ENCODE measurements around the gene ABLIM3.

ABLIM3 gene

DNA sequence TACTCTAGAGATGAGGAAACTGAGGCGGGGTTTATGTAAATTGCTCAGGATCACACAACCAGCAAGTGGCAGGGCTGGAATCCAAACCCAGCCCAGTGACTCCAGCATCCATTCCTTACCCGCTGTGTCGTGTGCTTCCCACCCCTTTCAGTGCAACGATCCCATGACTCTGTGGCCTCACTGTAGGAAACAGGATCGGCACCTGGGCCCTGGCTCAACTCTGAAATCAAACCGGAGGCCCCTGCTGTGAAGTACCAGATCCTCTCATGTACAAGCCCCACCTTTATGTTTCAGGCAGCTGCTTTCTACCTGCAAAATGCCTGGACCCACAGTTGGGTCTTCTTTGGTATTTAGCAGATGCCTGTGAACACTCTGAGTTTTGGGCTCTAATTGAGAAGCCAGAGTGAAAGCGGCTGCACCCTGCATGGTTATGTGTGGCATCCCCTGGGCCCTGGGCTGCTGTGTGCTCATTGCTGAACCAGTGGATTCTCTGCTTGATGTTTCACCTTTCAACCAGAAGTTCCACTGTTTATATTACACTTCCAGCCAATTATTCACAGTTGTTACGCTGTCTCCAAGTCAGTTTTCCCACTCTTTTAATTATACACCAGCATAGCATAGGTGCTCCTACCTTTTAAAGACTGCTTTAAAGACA lies 36.7 kb downstream of the ABLIM3 start:
- no peak overlapping the region for H2AFZ ChIP-seq (ENCODE audit: low read depth)
- TF ChIP-seq, protein P1, sequence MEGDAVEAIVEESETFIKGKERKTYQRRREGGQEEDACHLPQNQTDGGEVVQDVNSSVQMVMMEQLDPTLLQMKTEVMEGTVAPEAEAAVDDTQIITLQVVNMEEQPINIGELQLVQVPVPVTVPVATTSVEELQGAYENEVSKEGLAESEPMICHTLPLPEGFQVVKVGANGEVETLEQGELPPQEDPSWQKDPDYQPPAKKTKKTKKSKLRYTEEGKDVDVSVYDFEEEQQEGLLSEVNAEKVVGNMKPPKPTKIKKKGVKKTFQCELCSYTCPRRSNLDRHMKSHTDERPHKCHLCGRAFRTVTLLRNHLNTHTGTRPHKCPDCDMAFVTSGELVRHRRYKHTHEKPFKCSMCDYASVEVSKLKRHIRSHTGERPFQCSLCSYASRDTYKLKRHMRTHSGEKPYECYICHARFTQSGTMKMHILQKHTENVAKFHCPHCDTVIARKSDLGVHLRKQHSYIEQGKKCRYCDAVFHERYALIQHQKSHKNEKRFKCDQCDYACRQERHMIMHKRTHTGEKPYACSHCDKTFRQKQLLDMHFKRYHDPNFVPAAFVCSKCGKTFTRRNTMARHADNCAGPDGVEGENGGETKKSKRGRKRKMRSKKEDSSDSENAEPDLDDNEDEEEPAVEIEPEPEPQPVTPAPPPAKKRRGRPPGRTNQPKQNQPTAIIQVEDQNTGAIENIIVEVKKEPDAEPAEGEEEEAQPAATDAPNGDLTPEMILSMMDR (conservative IDR thresholded peaks at IDR 0.05; ENCODE audit: low read depth, low read length): no peak
- no peaks in the 10 kb centered on the region for H3K27me3 ChIP-seq (ENCODE audit: insufficient read depth, low read depth)

DNA sequence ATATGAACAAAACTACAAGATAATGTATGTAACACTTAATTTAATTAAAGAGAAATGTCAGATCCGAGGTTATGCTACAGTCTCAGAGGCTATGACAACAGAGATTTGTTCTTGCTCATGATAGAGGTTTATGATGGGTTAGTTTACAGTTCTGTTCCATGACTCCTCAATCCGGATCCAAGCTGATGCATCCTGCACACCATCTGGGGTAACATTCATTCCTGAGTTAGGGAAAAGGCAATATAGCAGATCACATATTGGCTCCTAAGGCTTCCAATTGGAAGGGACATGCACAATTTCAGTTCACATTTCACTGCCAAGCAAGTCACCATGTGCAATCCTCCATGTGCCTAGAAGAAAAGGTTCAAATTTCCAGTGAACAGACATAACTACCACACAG lies 40.4 kb downstream of the ABLIM3 start:
- TF ChIP-seq, protein P1 (conservative IDR thresholded peaks at IDR 0.05; ENCODE audit: low read depth, low read length): no peak
- H3K27ac ChIP-seq: no peak overlapping the region
- no peak overlapping the region for H3K9ac ChIP-seq
- no peaks in the 10 kb centered on the region for H3K36me3 ChIP-seq (ENCODE audit: insufficient read depth)
- no peak overlapping the region for H3K4me2 ChIP-seq
- H2AFZ ChIP-seq (ENCODE audit: low read depth): no peak overlapping the region
- no peaks in the 10 kb centered on the region for H3K27me3 ChIP-seq (ENCODE audit: insufficient read depth, low read depth)
- H3K79me2 ChIP-seq (ENCODE audit: insufficient read depth, low read depth): no peaks in the 10 kb centered on the region
- no peaks in the 10 kb centered on the region for H3K4me1 ChIP-seq (ENCODE audit: low read depth, poor library complexity, severe bottlenecking)
- H3K4me3 ChIP-seq (IDR thresholded peaks at IDR 0.05; ENCODE audit: insufficient read depth, low read depth, low read length): no peak overlapping the region
- H4K20me1 ChIP-seq (ENCODE audit: insufficient read depth): no peaks in the 10 kb centered on the region

More for the DNA sequence above, 36.7 kb downstream of the ABLIM3 start:
- Histone ChIP-seq H3K4me3 (IDR thresholded peaks at IDR 0.05; ENCODE audit: insufficient read depth, low read depth, low read length) (no peak overlapping the region), H3K9ac (no peak overlapping the region), H3K4me1 (ENCODE audit: low read depth, poor library complexity, severe bottlenecking) (no peaks in the 10 kb centered on the region), H4K20me1 (ENCODE audit: insufficient read depth) (no peaks in the 10 kb centered on the region), H3K4me2 (no peak overlapping the region), H3K79me2 (ENCODE audit: insufficient read depth, low read depth) (no peaks in the 10 kb centered on the region), H3K36me3 (ENCODE audit: insufficient read depth) (no peaks in the 10 kb centered on the region), H3K27ac (no peak overlapping the region)

DNA sequence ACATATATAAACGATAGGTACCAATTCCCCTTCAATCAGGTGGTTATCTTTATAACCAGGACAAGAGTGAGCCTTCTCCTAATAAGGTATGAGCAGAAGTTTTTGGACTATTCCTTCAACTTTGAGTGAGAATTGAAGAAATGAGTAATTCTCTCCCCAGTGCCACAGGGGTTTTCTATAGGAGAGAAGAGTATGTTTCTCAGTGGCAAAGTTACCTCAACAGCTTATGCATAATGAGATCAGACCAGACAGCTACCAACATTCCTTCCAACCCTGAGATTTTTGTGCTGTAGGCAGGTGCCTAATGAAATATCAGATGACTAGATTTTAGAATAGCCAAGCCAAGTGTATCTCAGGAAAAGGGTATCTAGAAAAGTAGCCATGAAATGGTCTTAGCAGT lies 40.9 kb downstream of the ABLIM3 start:
- TF ChIP-seq, protein P1 (conservative IDR thresholded peaks at IDR 0.05; ENCODE audit: low read depth, low read length): no peak

DNA sequence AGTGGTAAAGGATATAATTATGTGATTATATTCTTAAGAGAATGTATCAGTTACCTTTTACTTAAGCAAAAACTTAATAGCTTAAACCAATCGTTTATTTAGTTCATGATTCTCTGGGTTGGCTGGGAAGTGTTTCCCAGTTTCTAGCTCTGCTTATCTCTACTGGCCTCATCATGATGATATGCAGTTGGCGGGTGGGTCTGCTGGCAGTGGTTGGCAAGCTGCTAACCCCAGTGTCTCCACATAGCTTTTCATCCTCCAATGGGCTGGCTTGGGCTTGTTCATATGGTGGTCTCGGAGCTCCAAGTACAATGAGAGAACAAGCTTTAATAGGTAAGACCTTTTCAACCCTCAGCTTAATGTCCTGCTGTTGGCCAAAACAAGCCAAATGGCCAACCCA lies 43.8 kb downstream of the ABLIM3 start:
- Histone ChIP-seq H3K27me3 (ENCODE audit: insufficient read depth, low read depth) (no peaks in the 10 kb centered on the region), H4K20me1 (ENCODE audit: insufficient read depth) (no peaks in the 10 kb centered on the region), H2AFZ (ENCODE audit: low read depth) (no peak overlapping the region), H3K9ac (no peak overlapping the region), H3K4me1 (ENCODE audit: low read depth, poor library complexity, severe bottlenecking) (no peaks in the 10 kb centered on the region), H3K4me3 (IDR thresholded peaks at IDR 0.05; ENCODE audit: insufficient read depth, low read depth, low read length) (no peak overlapping the region), H3K4me2 (no peak overlapping the region), H3K79me2 (ENCODE audit: insufficient read depth, low read depth) (no peaks in the 10 kb centered on the region), H3K27ac (no peak overlapping the region), H3K36me3 (ENCODE audit: insufficient read depth) (no peaks in the 10 kb centered on the region)
- TF ChIP-seq, protein P1 (conservative IDR thresholded peaks at IDR 0.05; ENCODE audit: low read depth, low read length): no peak

More for the DNA sequence above, 40.9 kb downstream of the ABLIM3 start:
- Histone ChIP-seq H3K4me1 (ENCODE audit: low read depth, poor library complexity, severe bottlenecking) (no peaks in the 10 kb centered on the region), H3K9ac (no peak overlapping the region), H3K27me3 (ENCODE audit: insufficient read depth, low read depth) (no peaks in the 10 kb centered on the region), H4K20me1 (ENCODE audit: insufficient read depth) (no peaks in the 10 kb centered on the region), H3K4me2 (no peak overlapping the region), H2AFZ (ENCODE audit: low read depth) (no peak overlapping the region), H3K79me2 (ENCODE audit: insufficient read depth, low read depth) (no peaks in the 10 kb centered on the region), H3K4me3 (IDR thresholded peaks at IDR 0.05; ENCODE audit: insufficient read depth, low read depth, low read length) (no peak overlapping the region), H3K27ac (no peak overlapping the region), H3K36me3 (ENCODE audit: insufficient read depth) (no peaks in the 10 kb centered on the region)

Data from KMS-11 (cell line).